Gastroesophageal sphincter (tissue), 3 donors: ENCODE data around the gene PCSK5.

Experiments
- POLR2A ChIP-seq, 2 donors: fragments of 450-650 bp; IDR thresholded peaks; one replicate each; pipeline ENCODE4 v1.6.1; 2017; ENCODE audit warnings: antibody characterized with exemption in 2 of 2, mild to moderate bottlenecking in 2 of 2, moderate library complexity in 1 of 2
- TF ChIP-seq, protein P1 (sequence below), 4 experiments: fragments of 200-600 bp in 2 of 4; fragments of 450-650 bp in 2 of 4; sonication (generic) in 1 of 4; IDR thresholded peaks; one replicate each; pipeline ENCODE4 v1.5.1; 2017 to 2019; ENCODE audit warnings: antibody characterized with exemption in 4 of 4, mild to moderate bottlenecking in 2 of 4, moderate library complexity in 2 of 4

DNA sequence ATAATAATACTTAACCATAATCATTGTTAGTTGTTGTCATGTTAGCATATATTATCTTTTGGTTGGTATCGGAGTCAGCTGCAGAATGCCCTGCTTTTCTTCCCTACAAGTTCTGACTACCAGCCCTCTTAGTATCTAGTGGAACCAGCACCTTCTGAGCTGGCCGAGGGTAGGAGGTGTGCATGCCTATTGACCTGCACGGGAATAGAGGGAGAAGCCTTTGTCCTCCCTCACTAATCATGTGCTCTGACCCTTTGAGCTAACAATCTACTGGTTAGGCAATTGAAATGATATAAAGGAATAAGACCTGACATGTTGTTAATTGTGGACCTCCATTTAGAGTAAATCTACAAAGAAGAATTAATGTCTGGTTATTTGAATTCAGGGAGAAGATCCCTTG, 4.1 kb downstream of the PCSK5 start:
- TF ChIP-seq, protein P1, sequence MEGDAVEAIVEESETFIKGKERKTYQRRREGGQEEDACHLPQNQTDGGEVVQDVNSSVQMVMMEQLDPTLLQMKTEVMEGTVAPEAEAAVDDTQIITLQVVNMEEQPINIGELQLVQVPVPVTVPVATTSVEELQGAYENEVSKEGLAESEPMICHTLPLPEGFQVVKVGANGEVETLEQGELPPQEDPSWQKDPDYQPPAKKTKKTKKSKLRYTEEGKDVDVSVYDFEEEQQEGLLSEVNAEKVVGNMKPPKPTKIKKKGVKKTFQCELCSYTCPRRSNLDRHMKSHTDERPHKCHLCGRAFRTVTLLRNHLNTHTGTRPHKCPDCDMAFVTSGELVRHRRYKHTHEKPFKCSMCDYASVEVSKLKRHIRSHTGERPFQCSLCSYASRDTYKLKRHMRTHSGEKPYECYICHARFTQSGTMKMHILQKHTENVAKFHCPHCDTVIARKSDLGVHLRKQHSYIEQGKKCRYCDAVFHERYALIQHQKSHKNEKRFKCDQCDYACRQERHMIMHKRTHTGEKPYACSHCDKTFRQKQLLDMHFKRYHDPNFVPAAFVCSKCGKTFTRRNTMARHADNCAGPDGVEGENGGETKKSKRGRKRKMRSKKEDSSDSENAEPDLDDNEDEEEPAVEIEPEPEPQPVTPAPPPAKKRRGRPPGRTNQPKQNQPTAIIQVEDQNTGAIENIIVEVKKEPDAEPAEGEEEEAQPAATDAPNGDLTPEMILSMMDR (IDR thresholded peaks at IDR 0.05) = no peak
- TF ChIP-seq POLR2A (IDR thresholded peaks at IDR 0.05) = no peak
